NCI-H82 (cell line): ENCODE data around the gene SCN7A.
"Not testable (repeated sequence)": the region's sequence is repeated elsewhere in the genome, so short reads cannot be mapped to it uniquely, and the experiment has no call there.

Experiments used
- DNase-seq: peaks from one replicate; lab custom pipeline; 2025; lab: John Stamatoyannopoulos, UW

SCN7A gene

DNA sequence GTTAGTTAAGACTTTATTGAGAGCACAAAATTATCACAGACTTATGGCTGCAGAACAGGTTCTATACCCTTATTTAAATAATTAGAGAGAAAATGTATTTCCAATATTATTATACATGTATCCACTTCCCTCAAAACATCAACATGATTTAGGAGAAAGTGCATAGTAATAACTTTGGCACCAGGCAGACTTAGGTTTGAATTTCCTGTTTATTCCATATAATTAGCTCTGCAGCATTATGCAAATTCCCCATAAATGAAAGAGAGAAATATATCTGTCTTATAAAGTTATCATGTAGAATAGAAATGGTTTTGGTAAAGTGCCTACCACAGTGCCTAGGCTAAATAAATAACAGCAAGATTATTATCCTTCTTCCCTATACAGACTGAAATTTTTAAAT is 133.6 kb downstream of the SCN7A start:
- DNase-seq: no peak

DNA sequence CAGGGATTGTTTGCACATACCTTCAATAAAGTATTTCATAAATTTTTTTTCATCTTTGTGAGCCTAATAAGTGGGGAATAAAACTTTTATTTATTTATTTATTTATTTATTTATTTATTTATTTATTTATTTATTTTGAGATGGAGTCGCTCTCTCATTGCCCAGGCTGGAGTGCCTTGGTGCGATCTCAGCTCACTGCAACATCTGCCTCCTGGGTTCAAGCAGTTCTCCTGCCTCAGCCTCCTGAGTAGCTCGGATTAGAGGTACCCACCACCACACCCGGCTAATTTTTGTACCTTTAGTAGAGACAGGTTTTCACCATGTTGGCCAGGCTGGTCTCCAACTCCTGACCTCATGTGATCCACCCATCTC is 136.1 kb downstream of the SCN7A start:
- DNase-seq: not testable (repeated sequence)

DNA sequence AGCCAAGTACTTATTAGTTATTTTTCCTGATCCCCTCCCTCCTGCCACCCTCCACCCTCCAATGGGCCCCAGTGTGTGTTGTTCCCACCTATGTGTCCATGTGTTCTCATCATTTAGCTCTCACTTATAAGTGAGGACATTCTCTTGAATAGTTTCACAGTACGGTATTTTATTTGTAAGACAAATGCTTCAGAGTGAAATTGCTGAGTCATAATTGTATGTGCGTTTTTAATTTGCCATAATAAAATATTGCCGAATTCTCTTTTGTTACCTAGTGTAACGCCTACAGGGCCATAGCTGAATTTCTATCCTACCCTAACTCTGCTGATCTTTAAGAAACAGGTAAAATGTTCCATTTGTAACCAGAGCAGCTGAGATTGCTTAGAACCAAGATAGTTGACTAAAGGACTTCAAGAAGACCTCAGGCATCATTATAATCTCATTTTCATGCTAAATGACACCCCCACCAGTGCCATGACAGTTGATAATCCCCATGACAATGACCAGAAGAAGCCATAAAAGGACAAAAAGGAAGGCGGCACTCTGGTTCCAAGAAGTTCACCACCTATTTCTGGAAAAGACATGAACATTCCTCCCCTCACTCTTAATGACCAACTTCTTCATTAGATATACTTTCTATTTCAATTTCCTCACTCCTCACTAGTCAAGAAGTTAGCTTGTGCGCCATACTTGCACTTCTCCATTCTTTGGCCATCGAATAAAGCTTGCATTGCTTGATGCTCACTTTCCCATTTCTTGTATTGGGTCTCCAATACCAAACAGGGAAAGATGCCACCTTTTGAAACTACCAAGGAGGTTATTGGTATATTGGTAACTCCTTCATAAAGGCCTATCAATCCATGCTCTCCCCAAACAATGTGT is 136.7 kb downstream of the SCN7A start:
- DNase-seq: no peak
